Loucy (cell line): ENCODE measurements around the gene ANGPT4.

ENCODE experiments used
- EZH2phosphoT487 ChIP-seq: fragments of 200-600 bp; IDR thresholded peaks from 2 replicates; pipeline ENCODE4 v1.6.1; 2018; ENCODE audit warnings: antibody characterized with exemption, mild to moderate bottlenecking, moderate library complexity, borderline replicate concordance
- TF ChIP-seq, protein P1 (sequence below): fragments of 200-600 bp; sonication (generic); conservative IDR thresholded peaks from 2 replicates; pipeline ENCODE4 v1.5.1; 2014; ENCODE audit warnings: mild to moderate bottlenecking, antibody characterized with exemption, low read length

DNA sequence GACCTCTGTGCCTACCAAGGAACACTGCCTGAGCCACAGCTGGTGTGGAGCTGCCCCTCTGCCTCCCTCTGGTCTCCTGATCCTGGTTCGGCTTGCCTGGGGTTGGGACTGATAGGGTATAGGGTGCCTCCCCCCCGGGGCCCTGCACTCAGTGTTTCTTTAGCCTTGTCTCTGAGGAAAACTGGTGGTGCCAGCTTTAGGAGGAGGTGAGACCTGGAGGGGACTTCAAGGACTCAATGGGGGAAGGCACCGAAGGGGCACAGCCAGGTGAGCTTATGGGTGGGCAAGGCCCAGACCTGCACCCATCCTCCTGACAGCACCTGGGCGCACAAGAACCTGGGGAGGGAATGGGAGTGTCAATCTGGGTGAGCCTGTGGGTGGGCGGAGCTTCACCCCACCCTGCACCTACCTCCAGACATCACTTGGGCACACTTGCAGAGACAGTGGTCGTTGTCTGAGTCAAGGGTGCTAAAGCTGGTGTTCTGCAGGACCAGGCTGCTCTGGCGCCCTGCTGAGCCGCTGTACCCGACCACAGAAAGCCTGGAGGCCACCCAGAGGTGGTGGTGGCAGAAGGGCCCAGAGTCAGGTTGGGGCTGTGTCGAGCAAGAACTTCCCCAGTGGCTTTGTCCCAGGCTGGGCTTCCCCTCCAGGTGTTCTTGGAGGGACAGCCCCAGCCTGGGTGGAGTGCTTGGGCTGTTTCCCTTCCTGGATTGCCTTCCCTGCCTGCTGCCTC is 42.1 kb downstream of the ANGPT4 start:
- TF ChIP-seq, protein P1, sequence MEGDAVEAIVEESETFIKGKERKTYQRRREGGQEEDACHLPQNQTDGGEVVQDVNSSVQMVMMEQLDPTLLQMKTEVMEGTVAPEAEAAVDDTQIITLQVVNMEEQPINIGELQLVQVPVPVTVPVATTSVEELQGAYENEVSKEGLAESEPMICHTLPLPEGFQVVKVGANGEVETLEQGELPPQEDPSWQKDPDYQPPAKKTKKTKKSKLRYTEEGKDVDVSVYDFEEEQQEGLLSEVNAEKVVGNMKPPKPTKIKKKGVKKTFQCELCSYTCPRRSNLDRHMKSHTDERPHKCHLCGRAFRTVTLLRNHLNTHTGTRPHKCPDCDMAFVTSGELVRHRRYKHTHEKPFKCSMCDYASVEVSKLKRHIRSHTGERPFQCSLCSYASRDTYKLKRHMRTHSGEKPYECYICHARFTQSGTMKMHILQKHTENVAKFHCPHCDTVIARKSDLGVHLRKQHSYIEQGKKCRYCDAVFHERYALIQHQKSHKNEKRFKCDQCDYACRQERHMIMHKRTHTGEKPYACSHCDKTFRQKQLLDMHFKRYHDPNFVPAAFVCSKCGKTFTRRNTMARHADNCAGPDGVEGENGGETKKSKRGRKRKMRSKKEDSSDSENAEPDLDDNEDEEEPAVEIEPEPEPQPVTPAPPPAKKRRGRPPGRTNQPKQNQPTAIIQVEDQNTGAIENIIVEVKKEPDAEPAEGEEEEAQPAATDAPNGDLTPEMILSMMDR, result no peak
- no peak for TF ChIP-seq EZH2phosphoT487
